GM12874 (cell line): ENCODE results near the gene TAF11.

ENCODE experiments used
- CTCF ChIP-seq: IDR thresholded peaks from 2 replicates; pipeline ENCODE4 v1.5.1; 2011; ENCODE audit warnings: low read depth, mild to moderate bottlenecking, control low read depth, low read length, moderate library complexity; ENCODE audit not compliant: insufficient read depth

Gene TAF11

GRCh38 chr6:34887753-34888513 lies at the start of gene TAF11:
Gene TAF11, minus strand, starts transcription at chr6:34888042. Its CDS starts 85 bp downstream, at chr6:34887957.
- no peak for TF ChIP-seq CTCF

GRCh38 chr6:34934516-34934915 lies 46.7 kb upstream of the TAF11 start:
- TF ChIP-seq CTCF, result no peak

- TF ChIP-seq CTCF, result no peak
Observed at GRCh38 chr6:34930221-34930620, 42.4 kb upstream of the TAF11 start.

GRCh38 chr6:34929241-34929978 lies 41.6 kb upstream of the TAF11 start:
- no peak for TF ChIP-seq CTCF

- no peak for TF ChIP-seq CTCF
Observed at GRCh38 chr6:34928695-34929094, 40.9 kb upstream of the TAF11 start.

GRCh38 chr6:34928220-34928619 lies 40.4 kb upstream of the TAF11 start:
- no peak for TF ChIP-seq CTCF

GRCh38 chr6:34926655-34927054 lies 38.8 kb upstream of the TAF11 start:
- no peak for TF ChIP-seq CTCF
